SK-N-SH (cell line): ENCODE results near the gene SLC30A10. TPM values are rescaled to one million over a fixed set of nuclear protein-coding genes. Genes with fewer than 3 reads are reported as not detected.

Experiments used
- CTCF ChIA-PET: fragments of 300-600, 350-600 bp; formaldehyde crosslinking; extraction: SDS; loops from one replicate; lab custom pipeline; 2021; lab: Yijun Ruan, JAX
- POLR2A ChIA-PET: fragments of 350-600 bp; sonication (Branson Sonifier 250); formaldehyde crosslinking; extraction: SDS; loops from one replicate; lab custom pipeline; 2020; ENCODE audit warnings: antibody characterized with exemption, inconsistent platforms; lab: Yijun Ruan, JAX
- DNase-seq: peaks from one replicate; pipeline ENCODE4 v3.0.0; 2012
- H2AFZ ChIP-seq: fragments of 200-600 bp; sonication (generic); 2 replicates; pipeline ENCODE4 v1.8.1; 2016; ENCODE audit warnings: antibody characterized with exemption, mild to moderate bottlenecking, low read depth
- H3F3A ChIP-seq: fragments of 200-600 bp; sonication (generic); replicated peaks from 2 replicates; pipeline ENCODE3; 2016; ENCODE audit warnings: antibody characterized with exemption, mild to moderate bottlenecking; ENCODE audit not compliant: insufficient read depth
- H3K27ac ChIP-seq, 2 experiments: fragments of 200-500 bp in 1 of 2; fragments of 200-600 bp in 1 of 2; sonication (Bioruptor generic) in 1 of 2; sonication (generic), shearing (Covaris generic) in 1 of 2; 2 replicates each; pipeline versions ENCODE4 v1.5.1 to v1.6.1; 2014 to 2016; ENCODE audit warnings: low read depth in 2 of 2, inconsistent platforms in 1 of 2, low read length in 1 of 2, mild to moderate bottlenecking in 1 of 2, mixed read lengths in 1 of 2
- H3K27me3 ChIP-seq: fragments of 200-600 bp; sonication (generic), shearing (Covaris generic); 2 replicates; pipeline ENCODE4 v1.6.1; 2016; ENCODE audit warnings: mixed run types; ENCODE audit not compliant: insufficient read depth
- H3K36me3 ChIP-seq, 2 experiments: fragments of 200-500 bp in 1 of 2; fragments of 200-600 bp in 1 of 2; sonication (Bioruptor generic) in 1 of 2; sonication (generic) in 1 of 2; replicated peaks in 1 of 2; 2 replicates each; pipeline versions ENCODE3 to v1.5.1; 2014 to 2016; ENCODE audit warnings: low read length in 1 of 2, mild to moderate bottlenecking in 1 of 2; ENCODE audit not compliant: insufficient read depth in 2 of 2, control insufficient read depth in 1 of 2
- H3K4me1 ChIP-seq, 2 experiments: fragments of 200-500 bp in 1 of 2; fragments of 200-600 bp in 1 of 2; sonication (Bioruptor generic) in 1 of 2; sonication (generic), shearing (Covaris generic) in 1 of 2; 2 replicates each; pipeline versions ENCODE4 v1.5.1 to v1.6.1; 2014 to 2016; ENCODE audit warnings: low read depth in 1 of 2, low read length in 1 of 2, mixed run types in 1 of 2; ENCODE audit not compliant: insufficient read depth in 2 of 2, control insufficient read depth in 1 of 2
- H3K4me2 ChIP-seq: fragments of 200-600 bp; sonication (generic), shearing (Covaris generic); 2 replicates; pipeline ENCODE4 v1.6.1; 2017; ENCODE audit warnings: mixed run types
- H3K4me3 ChIP-seq, 2 experiments: fragments of 200-500 bp in 1 of 2; fragments of 200-600 bp in 1 of 2; sonication (Bioruptor generic) in 1 of 2; sonication (generic), shearing (Covaris generic) in 1 of 2; 2 replicates each; pipeline versions ENCODE4 v1.5.1 to v1.8.1; 2014 to 2016; ENCODE audit warnings: low read depth in 2 of 2, inconsistent platforms in 1 of 2, low read length in 1 of 2, mild to moderate bottlenecking in 1 of 2, mixed read lengths in 1 of 2, moderate library complexity in 1 of 2
- H3K79me2 ChIP-seq: fragments of 200-600 bp; sonication (generic); 2 replicates; pipeline ENCODE4 v1.8.1; 2017; ENCODE audit warnings: mild to moderate bottlenecking; ENCODE audit not compliant: insufficient read depth
- H3K9ac ChIP-seq: fragments of 200-600 bp; sonication (generic); 2 replicates; pipeline ENCODE4 v1.6.1; 2017; ENCODE audit warnings: mixed run types
- H3K9me2 ChIP-seq: fragments of 200-600 bp; sonication (generic); 2 replicates; pipeline ENCODE4 v1.6.1; 2017; ENCODE audit warnings: mixed run types
- H3K9me3 ChIP-seq: fragments of 200-600 bp; sonication (generic); 2 replicates; pipeline ENCODE4 v1.6.1; 2017; ENCODE audit warnings: mixed run types, mild to moderate bottlenecking, moderate library complexity
- H4K20me1 ChIP-seq: fragments of 200-600 bp; sonication (generic); 2 replicates; pipeline ENCODE4 v1.6.1; 2017; ENCODE audit warnings: mild to moderate bottlenecking, mixed run types; ENCODE audit not compliant: insufficient read depth
- ELF1 ChIP-seq: IDR thresholded peaks from 2 replicates; pipeline ENCODE4 v1.4.0; 2012
- EP300 ChIP-seq, 2 experiments: IDR thresholded peaks; 2 replicates each; pipeline versions ENCODE4 v1.4.0 to v1.6.1; 2012; ENCODE audit warnings: borderline replicate concordance in 1 of 2, low read depth in 1 of 2, low read length in 1 of 2
- FOXJ3 ChIP-seq: sonication (generic); formaldehyde crosslinking; IDR thresholded peaks from 2 replicates; pipeline ENCODE4 v1.5.1; 2020; ENCODE audit warnings: mild to moderate bottlenecking, missing genetic modification reagents
- FOXM1 ChIP-seq: IDR thresholded peaks from 2 replicates; pipeline ENCODE4 v1.4.0; 2012; ENCODE audit warnings: low read depth, mild to moderate bottlenecking
- JUND ChIP-seq: IDR thresholded peaks from 2 replicates; pipeline ENCODE4 v1.4.0; 2012
- MEF2A ChIP-seq: IDR thresholded peaks from 2 replicates; pipeline ENCODE4 v1.4.0; 2012; ENCODE audit warnings: low read depth, borderline replicate concordance
- NFIC ChIP-seq: IDR thresholded peaks from 2 replicates; pipeline ENCODE4 v1.4.0; 2012; ENCODE audit warnings: borderline replicate concordance
- POLR2AphosphoS5 ChIP-seq: IDR thresholded peaks from 2 replicates; pipeline ENCODE4 v1.6.1; 2012; ENCODE audit warnings: low read depth, low read length
- RCOR1 ChIP-seq: fragments of 150-350 bp; IDR thresholded peaks from 2 replicates; pipeline ENCODE4 v1.6.1; 2017; ENCODE audit warnings: antibody characterized with exemption, low read length
- RFX5 ChIP-seq: IDR thresholded peaks from 2 replicates; pipeline ENCODE4 v1.6.1; 2012; ENCODE audit warnings: mild to moderate bottlenecking, improper control_type of control experiment, low read length
- RXRA ChIP-seq: IDR thresholded peaks from 2 replicates; pipeline ENCODE4 v1.4.0; 2012; ENCODE audit warnings: low read depth, mild to moderate bottlenecking, borderline replicate concordance
- SIN3A ChIP-seq: IDR thresholded peaks from 2 replicates; pipeline ENCODE4 v1.6.1; 2012; ENCODE audit warnings: low read depth, mild to moderate bottlenecking, low read length, moderate library complexity, borderline replicate concordance
- SMC3 ChIP-seq: IDR thresholded peaks from 2 replicates; pipeline ENCODE4 v1.6.1; 2012; ENCODE audit warnings: low read depth, low read length, improper control_type of control experiment
- WGBS: methylation state at CpG from one replicate; pipeline ENCODE4 v1.1.6; 2017; ENCODE audit warnings: low lambda C conversion rate; 5-methylcytosine and 5-hydroxymethylcytosine counted together
- polyA plus RNA-seq, 3 experiments: library from polyadenylated mRNA; depleted of rRNA; stranded (reverse); fragments of >200 nt; gene quantifications; 2 replicates each; pipeline ENCODE4 v1.2.3, GENCODE V29; 2012
- TF ChIP-seq, protein P1 (sequence below): IDR thresholded peaks from 2 replicates; pipeline ENCODE4 v1.6.1; 2012; ENCODE audit warnings: mild to moderate bottlenecking, low read depth, low read length, moderate library complexity
- TF ChIP-seq, protein P2 (sequence below): fragments of 150-350 bp; IDR thresholded peaks from 2 replicates; pipeline ENCODE4 v1.6.1; 2017; ENCODE audit warnings: antibody characterized with exemption, low read length, low read depth, borderline replicate concordance
- TF ChIP-seq, protein P3 (sequence below): IDR thresholded peaks from 2 replicates; pipeline ENCODE4 v1.4.0; 2012; ENCODE audit warnings: low read depth, borderline replicate concordance
- TF ChIP-seq, protein P4 (sequence below): IDR thresholded peaks from 2 replicates; pipeline ENCODE4 v1.4.0; 2012; ENCODE audit warnings: low read depth
- TF ChIP-seq, protein P5 (sequence below): fragments of 150-350 bp; IDR thresholded peaks from 2 replicates; pipeline ENCODE4 v1.6.1; 2016; ENCODE audit warnings: mild to moderate bottlenecking, low read depth, low read length

Gene SLC30A10
- polyA plus RNA-seq, 1 of the 3 experiments (the other 2 are of a cell fraction): 0.02 TPM

DNA sequence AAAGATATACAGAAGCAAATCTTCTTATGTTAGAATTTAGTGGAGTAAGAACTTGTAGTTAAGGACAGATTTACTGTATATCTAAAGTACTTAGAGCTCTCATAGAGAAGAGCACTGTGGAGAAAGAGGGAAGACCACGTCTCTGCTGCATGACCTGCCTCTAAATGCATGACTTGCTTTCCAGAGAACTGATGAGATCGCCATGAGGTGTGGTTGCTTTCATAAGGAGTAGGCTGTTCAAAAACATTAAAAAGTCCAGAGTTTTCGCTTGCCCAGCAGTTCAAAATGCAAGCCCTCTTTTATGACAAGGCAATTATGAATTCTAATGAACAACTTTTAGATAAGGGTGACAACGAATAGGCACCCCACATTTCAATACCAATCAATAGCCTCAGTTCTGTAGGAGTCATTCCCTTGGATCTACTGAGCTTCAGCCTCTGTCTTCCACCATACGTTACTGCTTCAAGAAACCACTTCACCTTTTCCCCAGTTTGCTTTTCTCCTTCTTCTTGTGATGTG, 24.9 kb downstream of the SLC30A10 start:
- POLR2A ChIA-PET: no interaction called here
- Histone ChIP-seq H3K9me2 (no peaks in the 10 kb centered on the region), H3K4me1 (no peaks in the 10 kb centered on the region), H3K27ac (no peak overlapping the region), H3K27me3 (no peaks in the 10 kb centered on the region; the same call in 1 of the 2 replicates), H3K9ac (no peak overlapping the region), H2AFZ (no peak overlapping the region), H4K20me1 (no peaks in the 10 kb centered on the region), H3K36me3 (no peaks in the 10 kb centered on the region), H3K79me2 (no peaks in the 10 kb centered on the region), H3K4me2 (no peak overlapping the region), H3K9me3 (no peaks in the 10 kb centered on the region), H3K4me3 (no peak overlapping the region), H3F3A (no peaks in the 10 kb centered on the region)
- no peak for DNase-seq
- TF ChIP-seq EP300 (IDR thresholded peaks at IDR 0.05; ENCODE audit: borderline replicate concordance in 1 of 2, low read depth in 1 of 2, low read length in 1 of 2) (no peak), POLR2AphosphoS5 (no peak), RCOR1 (no peak), RXRA (no peak), MEF2A (no peak)
- TF ChIP-seq, protein P1, sequence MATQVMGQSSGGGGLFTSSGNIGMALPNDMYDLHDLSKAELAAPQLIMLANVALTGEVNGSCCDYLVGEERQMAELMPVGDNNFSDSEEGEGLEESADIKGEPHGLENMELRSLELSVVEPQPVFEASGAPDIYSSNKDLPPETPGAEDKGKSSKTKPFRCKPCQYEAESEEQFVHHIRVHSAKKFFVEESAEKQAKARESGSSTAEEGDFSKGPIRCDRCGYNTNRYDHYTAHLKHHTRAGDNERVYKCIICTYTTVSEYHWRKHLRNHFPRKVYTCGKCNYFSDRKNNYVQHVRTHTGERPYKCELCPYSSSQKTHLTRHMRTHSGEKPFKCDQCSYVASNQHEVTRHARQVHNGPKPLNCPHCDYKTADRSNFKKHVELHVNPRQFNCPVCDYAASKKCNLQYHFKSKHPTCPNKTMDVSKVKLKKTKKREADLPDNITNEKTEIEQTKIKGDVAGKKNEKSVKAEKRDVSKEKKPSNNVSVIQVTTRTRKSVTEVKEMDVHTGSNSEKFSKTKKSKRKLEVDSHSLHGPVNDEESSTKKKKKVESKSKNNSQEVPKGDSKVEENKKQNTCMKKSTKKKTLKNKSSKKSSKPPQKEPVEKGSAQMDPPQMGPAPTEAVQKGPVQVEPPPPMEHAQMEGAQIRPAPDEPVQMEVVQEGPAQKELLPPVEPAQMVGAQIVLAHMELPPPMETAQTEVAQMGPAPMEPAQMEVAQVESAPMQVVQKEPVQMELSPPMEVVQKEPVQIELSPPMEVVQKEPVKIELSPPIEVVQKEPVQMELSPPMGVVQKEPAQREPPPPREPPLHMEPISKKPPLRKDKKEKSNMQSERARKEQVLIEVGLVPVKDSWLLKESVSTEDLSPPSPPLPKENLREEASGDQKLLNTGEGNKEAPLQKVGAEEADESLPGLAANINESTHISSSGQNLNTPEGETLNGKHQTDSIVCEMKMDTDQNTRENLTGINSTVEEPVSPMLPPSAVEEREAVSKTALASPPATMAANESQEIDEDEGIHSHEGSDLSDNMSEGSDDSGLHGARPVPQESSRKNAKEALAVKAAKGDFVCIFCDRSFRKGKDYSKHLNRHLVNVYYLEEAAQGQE: no peak
- TF ChIP-seq, protein P2, sequence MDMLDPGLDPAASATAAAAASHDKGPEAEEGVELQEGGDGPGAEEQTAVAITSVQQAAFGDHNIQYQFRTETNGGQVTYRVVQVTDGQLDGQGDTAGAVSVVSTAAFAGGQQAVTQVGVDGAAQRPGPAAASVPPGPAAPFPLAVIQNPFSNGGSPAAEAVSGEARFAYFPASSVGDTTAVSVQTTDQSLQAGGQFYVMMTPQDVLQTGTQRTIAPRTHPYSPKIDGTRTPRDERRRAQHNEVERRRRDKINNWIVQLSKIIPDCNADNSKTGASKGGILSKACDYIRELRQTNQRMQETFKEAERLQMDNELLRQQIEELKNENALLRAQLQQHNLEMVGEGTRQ: no peak
- CTCF ChIA-PET: no interaction called here
- 37% methylated on average over 5 of the region's 5 CpGs for WGBS

DNA sequence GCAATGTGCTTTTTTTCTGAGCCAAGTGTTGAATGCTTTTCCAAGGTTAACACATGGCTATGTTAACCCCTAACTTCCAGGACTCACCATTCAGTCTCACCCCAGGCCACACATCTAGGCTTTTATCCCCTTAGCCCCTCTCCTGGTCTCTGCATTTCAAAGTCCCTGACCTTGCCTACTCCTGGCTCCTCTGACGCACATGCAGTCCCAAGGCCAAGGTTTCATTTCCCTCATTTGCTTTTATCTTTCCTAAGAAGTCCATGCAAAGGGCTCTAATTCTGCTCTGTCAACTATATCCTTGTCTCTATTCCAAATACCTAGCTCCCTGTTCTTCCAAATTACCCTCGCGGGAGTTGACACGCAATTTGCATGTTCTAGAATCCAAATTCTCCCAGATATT, 25.4 kb downstream of the SLC30A10 start:
- H3K27ac ChIP-seq: no peak overlapping the region
- no peak overlapping the region for H3K4me3 ChIP-seq
- no peaks in the 10 kb centered on the region for H3K4me1 ChIP-seq
- H3K9me3 ChIP-seq: no peaks in the 10 kb centered on the region
- no peaks in the 10 kb centered on the region for H3K36me3 ChIP-seq
- CTCF ChIA-PET: no interaction called here
- H2AFZ ChIP-seq: no peak overlapping the region
- H3K4me2 ChIP-seq: no peak overlapping the region
- whole genome bisulfite sequencing: 93% methylated on average over 4 of the region's 4 CpGs
- DNase-seq: no peak
- H3K79me2 ChIP-seq: no peaks in the 10 kb centered on the region
- H3K9ac ChIP-seq: no peak overlapping the region
- no peaks in the 10 kb centered on the region for H3F3A ChIP-seq
- no peak for TF ChIP-seq SIN3A
- no peak for TF ChIP-seq ELF1
- TF ChIP-seq, protein P2: no peak
- TF ChIP-seq, protein P3, sequence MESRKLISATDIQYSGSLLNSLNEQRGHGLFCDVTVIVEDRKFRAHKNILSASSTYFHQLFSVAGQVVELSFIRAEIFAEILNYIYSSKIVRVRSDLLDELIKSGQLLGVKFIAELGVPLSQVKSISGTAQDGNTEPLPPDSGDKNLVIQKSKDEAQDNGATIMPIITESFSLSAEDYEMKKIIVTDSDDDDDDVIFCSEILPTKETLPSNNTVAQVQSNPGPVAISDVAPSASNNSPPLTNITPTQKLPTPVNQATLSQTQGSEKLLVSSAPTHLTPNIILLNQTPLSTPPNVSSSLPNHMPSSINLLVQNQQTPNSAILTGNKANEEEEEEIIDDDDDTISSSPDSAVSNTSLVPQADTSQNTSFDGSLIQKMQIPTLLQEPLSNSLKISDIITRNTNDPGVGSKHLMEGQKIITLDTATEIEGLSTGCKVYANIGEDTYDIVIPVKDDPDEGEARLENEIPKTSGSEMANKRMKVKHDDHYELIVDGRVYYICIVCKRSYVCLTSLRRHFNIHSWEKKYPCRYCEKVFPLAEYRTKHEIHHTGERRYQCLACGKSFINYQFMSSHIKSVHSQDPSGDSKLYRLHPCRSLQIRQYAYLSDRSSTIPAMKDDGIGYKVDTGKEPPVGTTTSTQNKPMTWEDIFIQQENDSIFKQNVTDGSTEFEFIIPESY: no peak
- TF ChIP-seq, protein P4, sequence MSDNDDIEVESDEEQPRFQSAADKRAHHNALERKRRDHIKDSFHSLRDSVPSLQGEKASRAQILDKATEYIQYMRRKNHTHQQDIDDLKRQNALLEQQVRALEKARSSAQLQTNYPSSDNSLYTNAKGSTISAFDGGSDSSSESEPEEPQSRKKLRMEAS: no peak
- no peak for TF ChIP-seq FOXM1
- no peak for TF ChIP-seq SMC3
- no peak for TF ChIP-seq JUND
- TF ChIP-seq FOXJ3: no peak
- no peak for TF ChIP-seq RFX5
- TF ChIP-seq RCOR1: no peak
- TF ChIP-seq, protein P5, sequence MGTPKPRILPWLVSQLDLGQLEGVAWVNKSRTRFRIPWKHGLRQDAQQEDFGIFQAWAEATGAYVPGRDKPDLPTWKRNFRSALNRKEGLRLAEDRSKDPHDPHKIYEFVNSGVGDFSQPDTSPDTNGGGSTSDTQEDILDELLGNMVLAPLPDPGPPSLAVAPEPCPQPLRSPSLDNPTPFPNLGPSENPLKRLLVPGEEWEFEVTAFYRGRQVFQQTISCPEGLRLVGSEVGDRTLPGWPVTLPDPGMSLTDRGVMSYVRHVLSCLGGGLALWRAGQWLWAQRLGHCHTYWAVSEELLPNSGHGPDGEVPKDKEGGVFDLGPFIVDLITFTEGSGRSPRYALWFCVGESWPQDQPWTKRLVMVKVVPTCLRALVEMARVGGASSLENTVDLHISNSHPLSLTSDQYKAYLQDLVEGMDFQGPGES: no peak
- no peak for TF ChIP-seq NFIC
- POLR2A ChIA-PET: no interaction called here
- no peaks in the 10 kb centered on the region for H3K9me2 ChIP-seq
- no peaks in the 10 kb centered on the region for H4K20me1 ChIP-seq
- peaks cover 2% of the 10 kb centered on the region; the same call in 1 of the 2 replicates for H3K27me3 ChIP-seq
